Limb (tissue), 2 donors: ENCODE results near the gene PTTG1IP2.

Source experiments
- DNase-seq, 2 donors: peaks; one replicate each; pipeline ENCODE4 v3.0.0-alpha.2; 2016; ENCODE audit errors: extremely low spot score in 2 of 2

Gene PTTG1IP2

DNA sequence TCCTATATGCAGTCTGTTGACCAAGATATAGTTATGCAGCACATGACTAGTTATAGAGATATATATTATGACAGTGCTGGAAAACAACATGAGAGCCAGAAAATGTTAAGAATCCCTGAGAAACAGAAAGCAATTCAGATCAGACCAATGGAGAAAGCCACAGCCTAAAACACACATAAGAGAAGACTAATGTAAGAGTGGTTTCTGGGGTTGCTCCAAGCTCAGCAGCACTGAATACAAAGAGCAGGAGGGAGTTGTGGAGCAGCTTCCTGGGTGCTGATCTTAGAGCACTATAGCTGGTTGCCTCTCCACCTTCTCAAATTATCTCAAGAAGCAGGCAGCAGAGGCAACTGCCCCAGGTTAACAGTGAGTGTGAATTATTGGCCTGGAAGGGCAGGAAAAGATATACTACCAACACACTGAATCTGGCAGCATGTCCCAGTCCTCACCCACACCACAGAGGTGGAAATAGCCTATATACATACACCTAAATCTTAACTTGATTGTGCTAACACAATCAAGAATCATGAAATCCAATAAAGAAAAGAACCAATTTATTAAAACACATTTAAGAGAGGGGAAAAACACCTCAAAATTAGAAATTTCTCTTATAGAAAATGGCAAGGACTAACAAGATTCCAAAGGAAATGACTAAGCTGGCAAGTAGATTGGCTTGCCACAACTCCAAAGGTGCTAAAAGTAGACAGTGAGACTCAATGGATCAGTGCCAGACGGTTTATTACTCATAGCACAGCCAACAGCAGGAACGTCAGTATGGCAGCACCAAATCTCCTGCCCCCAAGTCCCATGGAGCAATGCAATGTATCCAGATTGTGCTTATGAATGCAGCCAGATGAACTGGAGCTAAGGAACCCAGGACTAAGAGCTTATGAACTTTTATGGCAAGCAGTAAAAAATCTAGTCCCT, 5.1 kb downstream of the PTTG1IP2 start:
- DNase-seq = no peak

GRCh38 chr7:90483251-90483650, 13.8 kb downstream of the PTTG1IP2 start:
- DNase-seq = no peak

DNA sequence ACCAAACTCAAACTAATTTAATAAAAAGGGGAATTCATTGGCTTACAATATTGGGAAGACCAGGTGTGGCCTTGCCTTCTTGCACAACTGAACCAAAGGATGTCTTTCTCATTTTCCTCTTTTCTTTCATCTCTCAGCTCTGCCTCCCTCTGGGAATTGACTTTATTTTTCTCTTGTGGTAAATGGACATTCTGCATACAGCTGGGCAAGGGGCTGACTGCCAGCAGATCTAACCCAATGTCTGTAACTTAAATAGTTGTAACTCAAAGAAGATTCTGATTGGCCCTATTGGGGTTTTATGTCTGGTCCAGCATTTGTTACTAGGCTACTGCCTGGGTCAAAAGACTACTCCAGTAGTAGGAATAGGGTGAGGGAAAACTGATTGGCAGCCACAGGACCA, 15.3 kb downstream of the PTTG1IP2 start:
- DNase-seq = no peak

DNA sequence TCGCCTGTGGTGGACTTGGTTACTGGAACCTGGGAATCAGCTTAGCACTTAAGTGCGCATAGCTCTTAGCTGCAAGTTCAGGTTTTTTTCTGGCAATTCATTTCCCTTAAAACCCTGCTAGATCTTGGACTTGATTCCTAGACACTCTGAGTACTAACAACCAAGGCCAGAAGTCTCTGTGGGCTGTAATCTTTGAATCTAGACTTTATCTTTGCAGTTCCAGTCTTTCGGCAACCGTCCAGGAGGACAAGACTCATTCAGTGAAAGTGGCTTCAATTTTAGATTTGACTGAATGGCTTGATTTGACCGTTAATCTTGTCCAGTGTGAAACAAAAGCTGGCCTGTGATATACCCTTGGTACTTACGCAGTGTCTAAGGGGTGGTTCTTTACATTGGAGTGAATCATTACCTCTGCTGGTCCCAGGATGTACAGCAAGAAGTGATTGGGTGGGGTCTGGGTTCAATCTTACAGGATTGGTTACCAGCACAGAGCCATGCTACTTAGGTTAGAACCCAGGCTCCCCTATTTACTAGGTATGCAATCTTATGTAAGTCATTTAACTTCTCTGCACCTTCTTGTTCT, 16.4 kb downstream of the PTTG1IP2 start:
- no peak for DNase-seq

GRCh38 chr7:90487808-90488207, 18.4 kb downstream of the PTTG1IP2 start:
- no peak for DNase-seq

DNA sequence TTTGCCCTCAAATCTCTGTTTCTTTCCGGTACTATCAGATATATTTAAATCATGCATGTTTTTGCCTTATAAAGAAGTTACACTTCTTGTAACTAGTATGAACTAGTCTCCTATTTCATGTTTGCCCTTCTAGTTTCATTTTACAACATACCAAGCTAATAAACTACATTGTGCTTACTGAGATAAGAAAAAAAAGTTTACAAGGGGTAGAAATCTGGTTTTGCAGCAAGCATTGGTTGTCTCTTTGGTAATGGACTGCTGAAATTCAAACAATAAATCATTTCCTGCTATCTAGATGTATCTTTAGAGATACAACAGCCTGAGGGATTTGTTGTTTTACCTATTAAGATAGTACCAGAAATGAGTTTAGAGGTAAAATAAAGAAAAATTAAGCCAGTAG, 18.8 kb downstream of the PTTG1IP2 start:
- no peak for DNase-seq

DNA sequence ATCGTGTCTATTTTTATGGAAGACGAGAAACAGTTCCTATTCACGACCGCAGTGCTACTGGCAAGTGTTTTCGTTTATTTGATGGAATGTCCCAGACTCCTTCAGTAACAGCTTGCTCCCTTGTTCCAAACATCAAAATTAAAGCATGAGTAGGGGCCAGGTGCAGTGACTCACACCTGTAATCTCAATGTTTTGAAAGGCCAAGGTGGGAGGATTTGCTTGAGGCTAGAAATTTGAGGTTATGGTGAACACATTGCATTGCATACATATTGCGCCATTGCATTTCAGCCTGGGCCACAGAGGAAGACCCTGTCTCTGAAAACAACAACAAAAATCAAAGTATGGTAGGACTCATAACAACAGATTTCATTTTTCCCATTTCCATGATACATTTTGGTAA, 22.8 kb downstream of the PTTG1IP2 start:
- no peak for DNase-seq

DNA sequence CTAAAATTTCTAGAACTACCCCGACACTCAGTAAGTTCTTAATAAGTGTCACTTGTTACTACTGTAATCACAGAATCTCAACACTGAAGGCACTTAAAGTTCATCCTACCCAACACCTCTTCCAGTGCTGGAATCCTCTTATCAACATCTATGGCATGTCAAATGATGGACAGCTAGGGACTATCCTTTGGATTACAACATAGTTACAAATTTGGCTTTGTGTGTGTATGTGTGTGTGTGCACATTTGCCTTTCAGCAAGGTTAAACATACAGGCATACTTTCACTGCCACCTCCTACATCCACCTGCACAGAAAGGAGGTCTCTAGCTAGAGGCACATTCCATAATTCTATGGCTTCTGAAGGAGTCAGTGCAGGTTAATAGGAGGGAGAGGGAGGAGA, 25.8 kb downstream of the PTTG1IP2 start:
- DNase-seq = no peak

- no peak for DNase-seq
Measured at GRCh38 chr7:90502539-90502938, 33.1 kb downstream of the PTTG1IP2 start.

DNA sequence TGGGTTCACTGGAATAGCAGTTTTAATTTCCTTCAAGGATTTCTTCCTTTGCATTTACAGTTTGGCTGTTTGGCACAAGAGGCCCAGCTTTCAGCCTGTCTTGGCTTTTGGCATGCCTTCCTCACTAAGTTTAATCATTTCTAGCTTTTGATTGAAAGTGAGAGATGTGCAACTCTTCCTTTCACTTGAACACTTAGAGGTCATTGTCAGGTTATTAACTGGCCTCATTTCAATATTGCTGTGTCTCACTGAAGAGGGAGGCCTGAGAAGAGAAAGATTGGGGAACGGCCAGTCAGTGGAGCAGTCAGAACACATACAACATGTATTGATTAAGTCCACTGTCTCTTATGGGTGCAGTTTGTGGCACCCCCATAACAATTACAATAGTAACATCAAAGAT, 33.9 kb downstream of the PTTG1IP2 start:
- no peak for DNase-seq

- no peak for DNase-seq
Measured at GRCh38 chr7:90507692-90508091, 38.3 kb downstream of the PTTG1IP2 start.

GRCh38 chr7:90511776-90512175, 42.3 kb downstream of the PTTG1IP2 start:
- DNase-seq = no peak

DNA sequence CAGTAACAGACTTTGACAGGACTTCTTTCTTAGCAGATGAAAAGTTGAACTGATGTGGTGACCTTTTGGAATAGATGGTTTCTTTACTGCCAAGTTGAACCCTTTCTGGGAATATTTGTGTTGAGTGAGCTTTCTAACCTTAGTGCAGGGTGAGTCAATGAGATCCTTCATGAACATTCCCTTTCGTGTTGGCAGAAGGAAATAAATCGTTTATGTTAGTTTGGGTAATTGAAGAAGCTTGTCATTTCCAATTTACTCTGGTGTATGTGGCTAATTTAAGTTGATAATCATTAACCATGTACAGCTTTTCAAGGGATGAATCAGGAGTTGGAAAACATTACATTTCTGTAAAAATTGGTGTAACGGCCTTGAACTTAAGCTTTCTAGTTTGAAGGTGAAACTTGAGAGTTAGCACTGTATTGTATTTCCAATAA, 43.4 kb downstream of the PTTG1IP2 start:
- no peak for DNase-seq

- no peak for DNase-seq
Measured at GRCh38 chr7:90516257-90516656, 46.8 kb downstream of the PTTG1IP2 start.

DNA sequence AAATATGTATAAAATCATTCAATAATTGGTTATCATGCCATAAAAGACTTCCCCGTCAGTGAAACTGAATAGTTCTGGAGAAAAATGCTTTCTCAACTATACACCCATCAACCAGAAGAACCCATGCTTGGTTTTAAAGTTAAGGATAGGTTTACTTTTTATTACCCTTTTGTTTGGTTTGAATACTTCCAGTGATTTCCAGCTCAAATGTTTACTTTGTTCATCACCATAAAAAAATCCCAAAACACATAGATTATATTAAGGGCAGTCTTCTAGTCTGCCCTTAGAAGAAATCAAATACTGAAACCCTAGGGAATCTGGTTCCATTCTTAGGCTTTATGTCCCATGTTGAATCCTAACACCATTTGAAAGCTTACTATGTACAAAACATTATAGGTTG, 49.2 kb downstream of the PTTG1IP2 start:
- no peak for DNase-seq

DNA sequence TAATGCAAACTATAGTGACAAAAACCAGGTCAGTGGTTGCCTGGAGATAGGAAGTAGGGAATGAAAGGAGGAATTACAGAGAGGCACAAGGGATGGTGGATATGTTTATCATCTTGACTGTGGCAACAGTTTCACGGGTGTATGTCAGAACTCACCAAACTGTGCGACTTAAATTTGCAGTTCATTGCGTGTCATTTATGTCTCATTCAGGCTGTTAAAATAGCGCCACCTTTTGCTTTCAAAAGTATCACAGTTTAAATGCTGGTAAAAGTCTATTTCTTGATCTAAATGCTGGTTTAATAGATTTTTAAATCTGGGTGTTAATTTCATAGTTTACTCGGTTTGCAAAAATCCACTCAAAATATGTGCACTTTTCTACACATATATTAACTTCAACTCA, 51.0 kb downstream of the PTTG1IP2 start:
- no peak for DNase-seq

- DNase-seq = no peak
Measured at GRCh38 chr7:90530263-90530662, 60.8 kb downstream of the PTTG1IP2 start.

DNA sequence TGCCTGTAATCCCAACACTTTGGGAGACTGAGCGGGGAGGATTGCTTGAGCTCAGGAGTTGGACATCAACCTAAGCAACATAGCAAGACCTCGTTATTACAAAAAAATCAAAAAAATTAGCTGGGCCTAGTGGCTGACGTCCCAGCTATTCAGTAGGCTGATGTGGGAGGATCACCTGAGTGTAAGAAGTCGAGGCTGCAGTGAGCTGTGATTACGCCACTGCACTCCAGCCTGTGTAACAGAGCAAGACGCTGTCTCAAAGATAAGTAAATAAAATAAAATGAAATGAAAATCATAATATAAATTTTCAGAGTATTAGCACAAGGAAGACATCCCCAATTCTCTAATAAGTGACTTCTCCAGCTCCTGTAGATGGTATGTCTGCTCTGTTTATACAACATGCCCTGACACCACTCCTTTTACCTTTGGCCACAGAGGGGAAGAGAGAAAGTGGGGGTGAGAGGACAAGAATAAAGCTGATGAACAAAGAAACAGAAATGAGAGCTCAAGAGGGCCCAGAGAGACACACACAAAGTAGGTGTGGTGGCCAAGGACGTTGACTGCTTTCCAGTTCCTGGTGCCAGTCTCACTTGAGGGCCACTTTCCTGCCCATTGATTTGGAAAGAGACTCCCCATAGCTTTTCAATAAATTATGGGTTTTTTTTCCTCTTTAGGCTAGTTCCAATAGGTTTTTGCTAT, 62.9 kb downstream of the PTTG1IP2 start:
- DNase-seq = no peak

DNA sequence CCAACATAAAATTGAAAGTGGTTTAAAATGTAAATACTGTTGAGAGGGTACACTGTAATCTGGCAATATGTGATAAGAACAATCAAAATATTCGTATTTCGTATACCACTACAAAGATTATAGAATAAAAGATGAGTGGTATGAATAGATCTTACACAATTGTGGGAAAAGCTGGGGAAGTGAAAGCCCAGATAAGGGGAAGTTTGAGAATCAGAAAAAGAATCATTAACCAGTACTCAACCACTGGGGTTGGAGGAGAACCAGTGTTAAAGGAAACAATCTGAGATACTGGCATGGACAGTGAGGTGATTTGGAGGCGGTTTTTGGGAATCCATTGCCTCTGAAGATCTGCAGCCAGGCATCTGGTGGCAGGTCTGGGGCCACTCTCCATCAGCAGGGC, 67.0 kb downstream of the PTTG1IP2 start:
- no peak for DNase-seq

DNA sequence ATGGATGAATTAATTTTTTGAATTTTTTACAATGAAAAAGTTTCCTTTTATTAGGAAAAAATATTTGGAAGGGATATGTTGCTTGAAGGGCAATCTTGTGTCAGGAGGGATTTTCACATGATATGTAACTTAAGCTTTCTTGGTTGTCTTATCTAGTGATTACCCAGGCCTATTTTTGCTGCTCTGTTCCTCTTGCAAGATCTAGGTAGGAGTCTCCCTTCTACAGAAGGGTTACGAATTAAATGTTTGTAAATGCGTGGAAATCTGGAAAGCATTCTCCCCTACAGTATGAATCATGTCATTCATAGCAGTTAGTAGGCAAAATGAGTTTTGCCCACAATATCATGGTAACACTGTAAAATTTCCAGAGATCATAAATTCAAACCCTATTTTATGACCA, 69.0 kb downstream of the PTTG1IP2 start:
- DNase-seq = no peak

- DNase-seq = no peak
Measured at GRCh38 chr7:90540406-90540805, 71.0 kb downstream of the PTTG1IP2 start.

- DNase-seq = no peak
Measured at GRCh38 chr7:90551036-90551435, 81.6 kb downstream of the PTTG1IP2 start.
